ENCODE measurements around the gene RHBDL1. TPM values are rescaled to one million over a fixed set of nuclear protein-coding genes. Genes with fewer than 3 reads are reported as not detected.
A peak's percentile ranks its signal among the peaks of the same experiment; 100 is the strongest.

Gene RHBDL1
- total and polyA plus RNA-seq, 4 donors, result 0.35 to 0.84 (median 0.70) TPM

DNA sequence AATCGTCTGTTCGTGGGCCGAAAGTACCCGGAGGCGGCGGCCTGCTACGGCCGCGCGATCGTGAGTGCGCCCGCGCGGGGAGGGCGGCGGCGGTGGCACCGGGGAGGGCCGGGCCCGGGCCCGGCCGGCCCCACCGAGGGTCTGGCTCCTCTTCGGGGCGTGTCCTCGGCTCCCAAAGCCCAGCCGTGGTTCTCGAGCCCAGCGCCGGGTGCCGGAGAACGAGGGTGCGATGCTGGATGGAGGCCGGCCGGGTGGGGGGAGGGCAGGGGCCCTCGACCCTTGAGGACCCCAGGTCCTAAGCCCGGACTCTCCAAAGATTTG lies 5.1 kb downstream of the RHBDL1 start:
- Histone ChIP-seq H3K9me3 (ENCODE audit: control insufficient read depth in 4 of 4, low read length in 3 of 4) (no peaks in the 10 kb centered on the region), H3K4me1 (ENCODE audit: control insufficient read depth in 4 of 4, insufficient read depth in 4 of 4, low read length in 3 of 4) (peaks cover 27 to 61% (median 47%) of the 10 kb centered on the region in 4 donors), H3K9ac (ENCODE audit: low read depth in 1 of 2, low read length in 2 of 2) (peak overlapping the region; percentile 60 to 78), H3K36me3 (ENCODE audit: control insufficient read depth in 4 of 4, insufficient read depth in 3 of 4, low read depth in 1 of 4, low read length in 3 of 4) (peaks cover 8 to 14% (median 12%) of the 10 kb centered on the region in 4 donors), H3K27ac (ENCODE audit: low read depth in 1 of 2, low read length in 2 of 2) (peak overlapping the region; percentile 93 to 94), H3K27me3 (ENCODE audit: control insufficient read depth in 4 of 4, insufficient read depth in 4 of 4, low read length in 3 of 4) (no peaks in the 10 kb centered on the region), H3K4me3 (ENCODE audit: low read depth in 1 of 3, low read length in 3 of 3) (peak overlapping the region; percentile 77 to 83 (median 81))
- DNase-seq (ENCODE audit: low spot score), result no peak
- WGBS, result under 1% methylated on average over 38 of the region's 38 CpGs
- TF ChIP-seq HNF4G (IDR thresholded peaks at IDR 0.05) (no peak), YY1 (IDR thresholded peaks at IDR 0.05) (no peak), NR2F2 (IDR thresholded peaks at IDR 0.05) (no peak), FOXA2 (IDR thresholded peaks at IDR 0.05) (no peak), FOXA1 (IDR thresholded peaks at IDR 0.05) (no peak), HNF4A (conservative IDR thresholded peaks at IDR 0.05) (no peak)
- TF ChIP-seq, protein P1, sequence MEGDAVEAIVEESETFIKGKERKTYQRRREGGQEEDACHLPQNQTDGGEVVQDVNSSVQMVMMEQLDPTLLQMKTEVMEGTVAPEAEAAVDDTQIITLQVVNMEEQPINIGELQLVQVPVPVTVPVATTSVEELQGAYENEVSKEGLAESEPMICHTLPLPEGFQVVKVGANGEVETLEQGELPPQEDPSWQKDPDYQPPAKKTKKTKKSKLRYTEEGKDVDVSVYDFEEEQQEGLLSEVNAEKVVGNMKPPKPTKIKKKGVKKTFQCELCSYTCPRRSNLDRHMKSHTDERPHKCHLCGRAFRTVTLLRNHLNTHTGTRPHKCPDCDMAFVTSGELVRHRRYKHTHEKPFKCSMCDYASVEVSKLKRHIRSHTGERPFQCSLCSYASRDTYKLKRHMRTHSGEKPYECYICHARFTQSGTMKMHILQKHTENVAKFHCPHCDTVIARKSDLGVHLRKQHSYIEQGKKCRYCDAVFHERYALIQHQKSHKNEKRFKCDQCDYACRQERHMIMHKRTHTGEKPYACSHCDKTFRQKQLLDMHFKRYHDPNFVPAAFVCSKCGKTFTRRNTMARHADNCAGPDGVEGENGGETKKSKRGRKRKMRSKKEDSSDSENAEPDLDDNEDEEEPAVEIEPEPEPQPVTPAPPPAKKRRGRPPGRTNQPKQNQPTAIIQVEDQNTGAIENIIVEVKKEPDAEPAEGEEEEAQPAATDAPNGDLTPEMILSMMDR (IDR thresholded peaks at IDR 0.05; ENCODE audit: low read depth, low read length, missing input control), result no peak
- TF ChIP-seq, protein P2, sequence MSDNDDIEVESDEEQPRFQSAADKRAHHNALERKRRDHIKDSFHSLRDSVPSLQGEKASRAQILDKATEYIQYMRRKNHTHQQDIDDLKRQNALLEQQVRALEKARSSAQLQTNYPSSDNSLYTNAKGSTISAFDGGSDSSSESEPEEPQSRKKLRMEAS (IDR thresholded peaks at IDR 0.05), result no peak

DNA sequence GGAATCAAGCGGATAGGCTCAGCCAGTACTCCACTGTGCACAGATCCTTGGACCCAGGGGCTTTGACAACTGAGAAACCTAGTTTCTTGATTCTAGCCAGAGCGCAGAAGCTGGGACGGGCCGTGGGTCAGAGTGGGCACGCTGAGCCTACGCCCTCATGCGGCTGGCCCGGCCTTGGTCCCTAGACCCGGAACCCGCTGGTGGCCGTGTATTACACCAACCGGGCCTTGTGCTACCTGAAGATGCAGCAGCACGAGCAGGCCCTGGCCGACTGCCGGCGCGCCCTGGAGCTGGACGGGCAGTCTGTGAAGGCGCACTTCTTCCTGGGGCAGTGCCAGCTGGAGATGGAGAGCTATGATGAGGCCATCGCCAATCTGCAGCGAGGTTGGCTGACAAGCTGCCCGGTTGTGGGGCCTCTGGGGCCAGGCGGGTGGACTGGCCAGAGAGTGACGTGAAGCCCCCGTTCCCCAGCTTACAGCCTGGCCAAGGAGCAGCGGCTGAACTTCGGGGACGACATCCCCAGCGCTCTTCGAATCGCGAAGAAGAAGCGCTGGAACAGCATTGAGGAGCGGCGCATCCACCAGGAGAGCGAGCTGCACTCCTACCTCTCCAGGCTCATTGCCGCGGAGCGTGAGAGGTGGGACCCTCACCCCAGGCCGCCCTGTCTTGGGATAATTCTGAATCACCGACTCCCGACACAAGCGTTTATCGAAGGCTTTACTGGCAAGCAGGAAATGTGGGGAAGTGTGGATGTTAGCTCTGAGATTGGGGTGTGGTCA lies 5.7 kb downstream of the RHBDL1 start:
- Histone ChIP-seq H3K4me1 (ENCODE audit: control insufficient read depth in 4 of 4, insufficient read depth in 4 of 4, low read length in 3 of 4) (peaks cover 25 to 59% (median 46%) of the 10 kb centered on the region in 4 donors), H3K9ac (ENCODE audit: low read depth in 1 of 2, low read length in 2 of 2) (peak overlapping the region; percentile 60 to 78), H3K36me3 (ENCODE audit: control insufficient read depth in 4 of 4, insufficient read depth in 3 of 4, low read depth in 1 of 4, low read length in 3 of 4) (peaks cover 8 to 14% (median 12%) of the 10 kb centered on the region in 4 donors), H3K27me3 (ENCODE audit: control insufficient read depth in 4 of 4, insufficient read depth in 4 of 4, low read length in 3 of 4) (no peaks in the 10 kb centered on the region), H3K4me3 (ENCODE audit: low read depth in 1 of 3, low read length in 3 of 3) (peak overlapping the region; percentile 77 to 83 (median 81)), H3K27ac (ENCODE audit: low read depth in 1 of 2, low read length in 2 of 2) (peak overlapping the region; percentile 93 to 94), H3K9me3 (ENCODE audit: control insufficient read depth in 4 of 4, low read length in 3 of 4) (no peaks in the 10 kb centered on the region)
- WGBS, result 46% methylated on average over 44 of the region's 44 CpGs
- no peak for DNase-seq (ENCODE audit: low spot score)
- TF ChIP-seq TAF1 (conservative IDR thresholded peaks at IDR 0.05) (no peak), SP1 (IDR thresholded peaks at IDR 0.05) (no peak)
- TF ChIP-seq, protein P3, sequence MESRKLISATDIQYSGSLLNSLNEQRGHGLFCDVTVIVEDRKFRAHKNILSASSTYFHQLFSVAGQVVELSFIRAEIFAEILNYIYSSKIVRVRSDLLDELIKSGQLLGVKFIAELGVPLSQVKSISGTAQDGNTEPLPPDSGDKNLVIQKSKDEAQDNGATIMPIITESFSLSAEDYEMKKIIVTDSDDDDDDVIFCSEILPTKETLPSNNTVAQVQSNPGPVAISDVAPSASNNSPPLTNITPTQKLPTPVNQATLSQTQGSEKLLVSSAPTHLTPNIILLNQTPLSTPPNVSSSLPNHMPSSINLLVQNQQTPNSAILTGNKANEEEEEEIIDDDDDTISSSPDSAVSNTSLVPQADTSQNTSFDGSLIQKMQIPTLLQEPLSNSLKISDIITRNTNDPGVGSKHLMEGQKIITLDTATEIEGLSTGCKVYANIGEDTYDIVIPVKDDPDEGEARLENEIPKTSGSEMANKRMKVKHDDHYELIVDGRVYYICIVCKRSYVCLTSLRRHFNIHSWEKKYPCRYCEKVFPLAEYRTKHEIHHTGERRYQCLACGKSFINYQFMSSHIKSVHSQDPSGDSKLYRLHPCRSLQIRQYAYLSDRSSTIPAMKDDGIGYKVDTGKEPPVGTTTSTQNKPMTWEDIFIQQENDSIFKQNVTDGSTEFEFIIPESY (IDR thresholded peaks at IDR 0.05), result no peak

DNA sequence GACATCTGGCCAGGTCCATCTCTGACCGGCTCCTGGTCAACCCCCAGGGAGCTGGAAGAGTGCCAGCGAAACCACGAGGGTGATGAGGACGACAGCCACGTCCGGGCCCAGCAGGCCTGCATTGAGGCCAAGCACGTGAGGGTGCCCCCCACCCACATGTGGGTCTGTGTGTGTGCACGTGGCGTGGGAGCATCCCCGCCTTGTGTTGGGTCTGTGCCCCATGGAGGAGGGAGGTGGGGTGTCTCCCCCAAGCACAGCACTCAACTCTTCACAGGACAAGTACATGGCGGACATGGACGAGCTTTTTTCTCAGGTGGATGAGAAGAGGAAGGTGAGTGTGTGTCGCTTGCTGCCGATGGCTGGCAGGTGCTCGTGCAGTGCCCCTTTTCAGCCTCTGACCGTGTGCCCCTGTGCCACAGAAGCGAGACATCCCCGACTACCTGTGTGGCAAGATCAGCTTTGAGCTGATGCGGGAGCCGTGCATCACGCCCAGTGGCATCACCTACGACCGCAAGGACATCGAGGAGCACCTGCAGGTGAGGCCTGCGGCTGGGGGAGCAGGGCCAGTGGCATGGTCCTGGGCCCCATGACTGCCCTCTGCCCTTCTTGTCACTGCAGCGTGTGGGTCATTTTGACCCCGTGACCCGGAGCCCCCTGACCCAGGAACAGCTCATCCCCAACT lies 6.4 kb downstream of the RHBDL1 start:
- H3K27ac ChIP-seq (ENCODE audit: low read depth in 1 of 2, low read length in 2 of 2), result no peak overlapping the region
- DNase-seq (ENCODE audit: low spot score), result no peak
- no peak overlapping the region for H3K9ac ChIP-seq (ENCODE audit: low read depth in 1 of 2, low read length in 2 of 2)
- H3K9me3 ChIP-seq (ENCODE audit: control insufficient read depth in 4 of 4, low read length in 3 of 4), result no peaks in the 10 kb centered on the region
- peak overlapping the region in 1 of 3 donors; percentile 83 for H3K4me3 ChIP-seq (ENCODE audit: low read depth in 1 of 3, low read length in 3 of 3)
- H3K27me3 ChIP-seq (ENCODE audit: control insufficient read depth in 4 of 4, insufficient read depth in 4 of 4, low read length in 3 of 4), result no peaks in the 10 kb centered on the region
- H3K4me1 ChIP-seq (ENCODE audit: control insufficient read depth in 4 of 4, insufficient read depth in 4 of 4, low read length in 3 of 4), result peaks cover 25 to 57% (median 46%) of the 10 kb centered on the region in 4 donors
- H3K36me3 ChIP-seq (ENCODE audit: control insufficient read depth in 4 of 4, insufficient read depth in 3 of 4, low read depth in 1 of 4, low read length in 3 of 4), result peaks cover 8 to 18% (median 12%) of the 10 kb centered on the region in 4 donors
- WGBS, result 79% methylated on average over 28 of the region's 28 CpGs
- TF ChIP-seq, protein P4, sequence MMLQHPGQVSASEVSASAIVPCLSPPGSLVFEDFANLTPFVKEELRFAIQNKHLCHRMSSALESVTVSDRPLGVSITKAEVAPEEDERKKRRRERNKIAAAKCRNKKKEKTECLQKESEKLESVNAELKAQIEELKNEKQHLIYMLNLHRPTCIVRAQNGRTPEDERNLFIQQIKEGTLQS (IDR thresholded peaks at IDR 0.05), result no peak
- no peak for TF ChIP-seq GABPA (IDR thresholded peaks at IDR 0.05 in 1 of 2, conservative IDR thresholded peaks at IDR 0.05 in 1 of 2)
- TF ChIP-seq, protein P2 (IDR thresholded peaks at IDR 0.05), result no peak
- TF ChIP-seq RXRA (IDR thresholded peaks at IDR 0.05), result no peak
- no peak for TF ChIP-seq NR2F2 (IDR thresholded peaks at IDR 0.05)
- no peak for TF ChIP-seq HNF4A (conservative IDR thresholded peaks at IDR 0.05)
- no peak for TF ChIP-seq HNF4G (IDR thresholded peaks at IDR 0.05)
- TF ChIP-seq JUND (IDR thresholded peaks at IDR 0.05), result no peak
- TF ChIP-seq, protein P5, sequence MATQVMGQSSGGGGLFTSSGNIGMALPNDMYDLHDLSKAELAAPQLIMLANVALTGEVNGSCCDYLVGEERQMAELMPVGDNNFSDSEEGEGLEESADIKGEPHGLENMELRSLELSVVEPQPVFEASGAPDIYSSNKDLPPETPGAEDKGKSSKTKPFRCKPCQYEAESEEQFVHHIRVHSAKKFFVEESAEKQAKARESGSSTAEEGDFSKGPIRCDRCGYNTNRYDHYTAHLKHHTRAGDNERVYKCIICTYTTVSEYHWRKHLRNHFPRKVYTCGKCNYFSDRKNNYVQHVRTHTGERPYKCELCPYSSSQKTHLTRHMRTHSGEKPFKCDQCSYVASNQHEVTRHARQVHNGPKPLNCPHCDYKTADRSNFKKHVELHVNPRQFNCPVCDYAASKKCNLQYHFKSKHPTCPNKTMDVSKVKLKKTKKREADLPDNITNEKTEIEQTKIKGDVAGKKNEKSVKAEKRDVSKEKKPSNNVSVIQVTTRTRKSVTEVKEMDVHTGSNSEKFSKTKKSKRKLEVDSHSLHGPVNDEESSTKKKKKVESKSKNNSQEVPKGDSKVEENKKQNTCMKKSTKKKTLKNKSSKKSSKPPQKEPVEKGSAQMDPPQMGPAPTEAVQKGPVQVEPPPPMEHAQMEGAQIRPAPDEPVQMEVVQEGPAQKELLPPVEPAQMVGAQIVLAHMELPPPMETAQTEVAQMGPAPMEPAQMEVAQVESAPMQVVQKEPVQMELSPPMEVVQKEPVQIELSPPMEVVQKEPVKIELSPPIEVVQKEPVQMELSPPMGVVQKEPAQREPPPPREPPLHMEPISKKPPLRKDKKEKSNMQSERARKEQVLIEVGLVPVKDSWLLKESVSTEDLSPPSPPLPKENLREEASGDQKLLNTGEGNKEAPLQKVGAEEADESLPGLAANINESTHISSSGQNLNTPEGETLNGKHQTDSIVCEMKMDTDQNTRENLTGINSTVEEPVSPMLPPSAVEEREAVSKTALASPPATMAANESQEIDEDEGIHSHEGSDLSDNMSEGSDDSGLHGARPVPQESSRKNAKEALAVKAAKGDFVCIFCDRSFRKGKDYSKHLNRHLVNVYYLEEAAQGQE (IDR thresholded peaks at IDR 0.05), result no peak
- no peak for TF ChIP-seq FOXA1 (IDR thresholded peaks at IDR 0.05)
- TF ChIP-seq EGR1 (IDR thresholded peaks at IDR 0.05; ENCODE audit: low read depth in 2 of 2), result no peak

Data from liver (tissue), 9 donors.